ENCODE results near the gene PTPRS.
"Not testable (repeated sequence)": the region's sequence is repeated elsewhere in the genome, so short reads cannot be mapped to it uniquely, and the experiment has no call there.

Gene PTPRS
- total RNA-seq, result 0.94 to 2.5 reads per million in 2 donors

GRCh38 chr19:5340637-5341447 is at the start of gene PTPRS:
Gene PTPRS (minus strand): TSS chr19:5340812. CDS start chr19:5286140, 54,672 bp downstream.
- peak; percentile 19 to 57 (median 33) for DNase-seq

DNA sequence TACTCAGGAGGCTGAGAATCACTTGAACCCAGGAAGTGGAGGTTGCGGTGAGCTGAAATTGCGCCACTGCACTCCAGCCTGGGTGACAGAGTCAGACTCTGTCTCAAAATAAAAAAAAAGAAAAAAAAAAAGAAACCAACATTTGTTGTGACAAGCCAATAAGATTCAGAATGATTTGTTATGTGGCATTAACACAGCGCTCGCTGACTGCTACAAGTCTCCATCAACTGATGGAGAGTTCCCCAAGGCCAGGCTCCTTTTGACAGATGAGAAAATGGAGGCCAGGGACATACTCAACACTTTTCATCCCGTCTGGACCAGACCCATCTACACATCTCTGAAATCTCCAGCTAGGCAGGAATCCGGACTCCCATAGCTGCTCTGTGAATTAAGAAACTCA is 48.7 kb upstream of the PTPRS start:
- no peak for DNase-seq

- DNase-seq, result no peak
These were observed 46.9 kb upstream of the PTPRS start for GRCh38 chr19:5387472-5387871.

DNA sequence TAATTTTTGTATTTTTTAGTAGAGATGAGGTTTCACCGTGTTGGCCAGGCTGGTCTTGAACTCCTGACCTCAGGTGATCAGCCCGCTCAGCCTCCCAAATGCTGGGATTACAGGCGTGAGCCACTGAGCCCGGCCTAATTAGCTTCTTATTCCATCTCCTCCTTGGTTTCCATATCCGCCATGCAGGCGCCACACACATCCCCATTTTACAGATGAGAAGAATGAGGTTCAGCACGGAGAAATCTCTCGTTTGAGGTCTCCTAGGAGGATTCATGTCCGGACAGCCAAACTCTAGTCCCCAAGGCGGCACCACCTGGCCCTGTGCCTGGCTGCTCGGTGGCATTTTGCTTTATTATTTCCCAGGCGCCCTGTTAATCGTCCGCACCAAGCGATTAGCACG is 46.2 kb upstream of the PTPRS start:
- no peak for DNase-seq

DNA sequence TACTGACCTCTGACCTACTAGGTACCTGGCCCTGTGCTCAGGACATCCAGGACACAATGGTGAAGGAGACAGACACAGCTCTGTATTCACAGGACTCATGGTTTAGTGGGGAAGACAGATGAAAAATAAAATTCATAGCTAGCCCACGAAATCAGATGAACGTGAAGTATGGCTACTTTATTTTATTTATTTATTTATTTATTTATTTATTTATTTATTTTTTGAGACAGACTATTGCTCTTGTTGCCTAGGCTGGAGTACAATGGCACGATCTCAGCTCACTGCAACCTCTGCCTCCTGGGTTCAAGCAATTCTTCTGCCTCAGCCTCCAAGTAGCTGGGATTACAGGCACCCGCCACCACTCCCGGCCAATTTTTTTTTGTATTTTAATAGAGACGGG is 40.6 kb upstream of the PTPRS start:
- not testable (repeated sequence) for DNase-seq

GRCh38 chr19:5380215-5380919 is 39.8 kb upstream of the PTPRS start:
- DNase-seq, result no peak

- no peak for DNase-seq
These were observed 36.3 kb upstream of the PTPRS start for GRCh38 chr19:5376928-5377327.

- no peak for DNase-seq
These were observed 32.1 kb upstream of the PTPRS start for GRCh38 chr19:5372572-5373200.

DNA sequence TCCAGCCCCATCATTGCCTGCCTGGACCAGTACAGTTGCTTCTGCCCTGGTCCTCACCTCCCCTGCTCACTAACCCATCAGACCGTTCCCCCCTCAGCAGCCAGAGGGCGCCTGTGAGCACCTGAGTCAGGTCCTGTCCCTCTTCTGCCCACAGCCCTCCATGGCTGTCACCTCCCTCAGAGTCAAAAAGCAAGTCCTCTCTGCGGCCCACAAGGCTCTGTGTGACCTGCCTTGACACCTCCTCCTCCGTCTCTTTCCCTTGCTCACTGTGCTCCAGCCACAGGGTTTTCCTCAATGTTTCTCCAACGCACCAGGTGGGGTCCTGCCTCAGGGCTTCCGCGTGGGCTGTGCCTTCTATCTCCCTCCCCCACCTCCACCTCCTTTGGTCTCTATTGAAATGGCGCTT is 29.4 kb upstream of the PTPRS start:
- peak in 3 of 5 experiments; percentile 11 to 37 (median 24) for DNase-seq

- DNase-seq, result no peak
These were observed 28.7 kb upstream of the PTPRS start for GRCh38 chr19:5369304-5369703.

DNA sequence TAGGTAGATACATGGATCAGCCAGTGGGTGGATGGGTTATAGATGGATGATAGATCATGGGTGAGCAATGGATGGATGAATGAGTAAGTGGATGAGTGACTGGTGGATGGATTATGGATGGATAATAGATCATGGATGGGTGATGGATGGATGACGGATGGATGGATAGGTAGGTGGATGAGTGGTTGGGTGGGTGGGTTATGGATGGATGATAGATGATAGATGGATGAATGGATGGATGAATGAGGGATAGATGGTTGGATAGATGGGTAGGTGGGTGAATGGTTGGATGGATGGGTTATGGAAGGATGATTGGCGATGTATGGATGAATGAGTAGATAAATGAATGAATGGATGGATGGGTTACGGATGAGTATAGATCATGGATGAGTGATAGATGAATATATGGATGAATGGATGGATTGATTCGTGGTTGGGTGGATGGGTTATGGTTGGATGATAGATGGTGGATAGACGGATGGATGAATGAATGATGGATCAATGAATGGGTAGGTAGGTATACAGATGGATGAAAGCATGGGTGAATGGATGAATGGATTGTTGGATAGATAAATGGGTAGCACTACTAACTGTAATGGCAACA is 27.0 kb upstream of the PTPRS start:
- DNase-seq, result no peak

- no peak for DNase-seq
These were observed 25.3 kb upstream of the PTPRS start for GRCh38 chr19:5365905-5366304.

DNA sequence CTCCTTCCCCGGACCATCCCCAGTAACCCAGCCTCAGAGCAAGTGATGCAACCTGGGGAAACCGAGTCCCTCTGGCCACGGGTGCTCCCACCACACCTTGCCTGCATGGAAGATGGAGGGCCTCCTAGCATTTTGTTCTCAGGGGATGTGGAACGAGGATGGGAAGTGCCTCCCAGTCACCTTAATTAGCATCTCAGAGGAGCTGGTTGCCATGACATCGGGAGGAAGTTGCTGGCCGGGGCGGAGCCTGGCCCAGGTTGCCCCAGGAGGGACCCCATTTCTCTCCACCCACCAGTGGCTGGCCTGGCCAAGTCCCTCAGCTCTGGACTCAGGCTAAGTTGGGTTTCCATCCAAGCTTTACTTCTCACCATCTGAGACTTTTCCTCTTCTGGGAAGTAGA is 24.1 kb upstream of the PTPRS start:
- no peak for DNase-seq

- not testable (repeated sequence) for DNase-seq
These were observed 21.2 kb upstream of the PTPRS start for GRCh38 chr19:5361839-5362238.

- DNase-seq, result no peak
These were observed 20.8 kb upstream of the PTPRS start for GRCh38 chr19:5361407-5361806.

DNA sequence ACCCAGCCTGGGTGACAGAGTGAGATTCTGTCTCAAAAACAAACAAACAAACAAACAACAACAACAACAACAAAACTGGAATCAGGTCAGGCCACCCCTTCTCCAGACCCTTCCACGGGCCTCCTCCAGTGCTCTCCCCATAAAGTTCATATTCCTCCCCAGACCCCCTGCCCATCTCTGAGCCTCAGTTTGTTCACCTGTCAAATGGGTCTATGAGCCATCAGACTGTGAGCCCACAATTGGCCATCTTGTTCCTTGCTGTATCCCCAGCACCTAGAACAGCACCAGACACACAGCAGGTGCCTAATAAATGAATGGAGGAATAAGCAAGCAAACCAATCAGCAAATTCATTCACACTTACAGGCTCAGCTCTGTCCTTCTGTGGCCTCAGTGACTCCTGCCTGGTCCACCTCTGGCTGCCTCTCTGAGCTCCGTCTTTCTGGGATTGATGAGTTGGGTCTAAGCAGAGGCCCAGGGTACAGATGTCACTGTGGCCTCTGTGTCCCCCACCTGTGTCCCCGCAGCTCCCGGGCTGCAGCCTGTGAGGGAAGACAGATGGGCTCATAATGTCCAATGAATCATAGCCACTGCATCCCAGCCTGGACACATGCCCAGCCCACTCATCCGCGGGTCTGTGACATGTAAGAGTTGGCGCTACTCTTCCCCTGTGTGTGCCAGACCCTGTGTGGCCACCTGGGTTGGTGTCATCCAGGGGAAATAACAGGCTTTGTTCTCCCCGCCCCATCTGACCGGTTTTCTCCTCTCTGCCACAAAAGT is 19.6 kb upstream of the PTPRS start:
- DNase-seq, result no peak

GRCh38 chr19:5358173-5358800 is 17.7 kb upstream of the PTPRS start:
- DNase-seq, result no peak

DNA sequence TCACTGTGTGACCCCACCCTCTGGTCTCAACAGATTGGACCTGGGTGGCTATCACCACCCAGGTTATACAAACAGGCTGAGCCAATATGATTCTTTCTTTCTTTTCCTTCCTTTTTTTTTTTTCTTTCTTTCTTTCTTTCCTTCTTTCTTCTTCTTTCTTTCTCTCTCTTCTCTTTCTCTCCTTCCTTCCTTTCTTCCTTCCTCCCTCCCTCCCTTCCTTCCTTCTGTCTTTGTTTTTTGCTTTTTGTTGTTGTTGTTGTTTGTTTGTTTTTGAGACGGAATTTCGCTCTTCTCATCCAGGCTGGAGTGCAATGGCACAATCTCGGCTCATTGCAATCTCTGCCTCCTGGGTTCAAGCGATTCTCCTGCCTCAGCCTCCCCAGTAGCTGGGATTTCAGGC is 17.0 kb upstream of the PTPRS start:
- DNase-seq, result no peak

- DNase-seq, result no peak
These were observed 16.3 kb upstream of the PTPRS start for GRCh38 chr19:5356918-5357317.

DNA sequence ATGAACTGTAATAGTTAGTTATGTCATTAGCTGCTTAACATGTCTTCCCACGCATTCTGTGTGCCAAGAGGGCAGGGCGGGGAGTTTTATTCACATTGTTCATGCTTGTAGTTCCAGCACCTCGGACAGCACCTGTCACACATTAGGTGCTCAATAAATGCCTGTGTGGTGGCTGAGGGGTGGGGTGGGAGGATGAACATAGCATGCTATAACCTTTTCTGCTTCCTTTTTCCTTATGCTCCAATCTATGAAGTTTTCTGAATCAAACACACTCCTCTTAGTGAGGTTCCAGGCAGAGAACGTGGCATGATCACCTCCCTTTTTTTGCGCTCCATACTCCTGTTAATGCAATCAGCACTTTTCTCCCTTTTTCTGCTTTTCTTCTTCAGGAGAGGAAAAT is 15.8 kb upstream of the PTPRS start:
- no peak for DNase-seq

GRCh38 chr19:5355693-5356092 is 15.1 kb upstream of the PTPRS start:
- DNase-seq, result no peak

DNA sequence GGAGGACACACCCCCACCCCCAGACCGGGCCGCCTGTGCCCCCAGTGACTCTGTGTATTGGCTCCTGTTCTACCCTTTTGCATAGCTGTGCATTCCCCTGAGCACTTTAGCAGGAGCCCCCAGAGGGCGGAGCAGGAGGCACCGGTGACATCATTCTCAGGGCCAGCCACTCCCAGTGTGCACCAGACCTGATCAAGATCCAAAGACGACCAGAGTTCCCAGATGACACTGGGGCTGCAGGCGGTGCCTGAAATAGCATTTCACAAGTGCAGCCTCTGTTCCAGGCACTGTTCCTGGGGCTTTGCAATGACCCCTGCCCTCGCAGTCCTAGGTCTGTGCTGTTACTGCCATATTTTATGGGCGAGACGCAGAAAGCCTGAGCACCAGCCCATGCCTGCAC is 14.5 kb upstream of the PTPRS start:
- DNase-seq, result no peak
